ENCODE results near the gene SPARCL1.

The SPARCL1 gene

GRCh38 chr4:87540146-87541058 lies 11.2 kb upstream of the SPARCL1 start:
- no peak for DNase-seq

- DNase-seq: no peak
These were observed 3.7 kb upstream of the SPARCL1 start for GRCh38 chr4:87532907-87533306.

DNA sequence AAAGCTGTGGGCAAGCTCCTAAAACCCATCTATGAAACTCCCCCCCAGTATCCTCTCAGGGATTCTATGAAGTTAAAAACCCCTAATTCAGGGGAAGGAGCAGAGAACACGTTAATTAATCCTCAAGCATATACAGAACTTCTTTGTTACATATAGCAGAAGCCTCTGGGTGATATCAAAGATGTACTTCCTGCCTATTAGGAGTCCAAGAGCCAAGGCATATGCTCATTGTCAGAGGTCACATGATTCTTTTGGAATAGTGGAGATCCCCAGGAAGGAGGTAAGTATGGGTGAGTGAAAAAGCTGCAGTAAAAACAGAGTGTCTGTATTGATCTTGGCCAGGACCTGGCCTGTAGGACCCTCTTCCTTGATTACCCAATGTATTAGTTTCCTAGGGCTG lies 2.9 kb upstream of the SPARCL1 start:
- no peak for DNase-seq

DNA sequence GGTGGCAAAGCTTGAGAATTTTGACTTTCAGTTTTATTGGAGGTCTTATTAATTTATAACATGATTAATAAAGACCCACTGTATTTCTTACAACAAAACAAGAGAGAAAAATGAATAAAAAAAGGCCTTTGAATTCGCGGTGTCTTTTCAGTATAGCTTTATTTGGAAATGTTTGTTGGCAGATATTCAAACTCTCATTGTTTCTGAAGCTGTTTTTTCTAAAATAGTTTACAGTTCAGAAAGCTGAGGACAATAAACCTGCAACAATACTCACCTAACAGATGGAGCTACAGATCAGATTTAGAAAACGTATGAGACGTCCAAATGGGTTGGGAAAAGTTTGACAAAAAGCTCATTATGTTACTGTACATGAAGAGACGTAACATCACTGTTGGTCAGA lies 2.4 kb upstream of the SPARCL1 start:
- DNase-seq: no peak

- no peak for DNase-seq
These were observed 1.7 kb upstream of the SPARCL1 start for GRCh38 chr4:87530868-87531267.

DNA sequence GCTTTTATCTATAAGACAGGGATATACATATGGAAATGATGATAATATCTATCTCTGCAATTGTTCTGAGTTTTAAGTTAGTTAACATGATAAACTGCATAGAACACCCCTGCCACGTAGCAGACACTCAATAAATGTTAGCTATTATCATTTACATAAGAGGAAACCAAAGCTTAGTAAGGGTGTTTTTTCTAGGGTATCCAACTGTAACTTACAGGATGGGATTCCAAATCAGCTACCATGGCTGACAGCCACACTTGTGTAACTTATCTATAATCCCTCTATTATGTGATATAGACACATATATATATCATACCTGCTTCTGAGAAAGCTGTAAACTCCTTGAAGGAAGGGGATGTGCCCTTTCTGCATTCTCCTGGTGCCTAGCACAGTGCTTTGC lies 1.1 kb upstream of the SPARCL1 start:
- no peak for DNase-seq

DNA sequence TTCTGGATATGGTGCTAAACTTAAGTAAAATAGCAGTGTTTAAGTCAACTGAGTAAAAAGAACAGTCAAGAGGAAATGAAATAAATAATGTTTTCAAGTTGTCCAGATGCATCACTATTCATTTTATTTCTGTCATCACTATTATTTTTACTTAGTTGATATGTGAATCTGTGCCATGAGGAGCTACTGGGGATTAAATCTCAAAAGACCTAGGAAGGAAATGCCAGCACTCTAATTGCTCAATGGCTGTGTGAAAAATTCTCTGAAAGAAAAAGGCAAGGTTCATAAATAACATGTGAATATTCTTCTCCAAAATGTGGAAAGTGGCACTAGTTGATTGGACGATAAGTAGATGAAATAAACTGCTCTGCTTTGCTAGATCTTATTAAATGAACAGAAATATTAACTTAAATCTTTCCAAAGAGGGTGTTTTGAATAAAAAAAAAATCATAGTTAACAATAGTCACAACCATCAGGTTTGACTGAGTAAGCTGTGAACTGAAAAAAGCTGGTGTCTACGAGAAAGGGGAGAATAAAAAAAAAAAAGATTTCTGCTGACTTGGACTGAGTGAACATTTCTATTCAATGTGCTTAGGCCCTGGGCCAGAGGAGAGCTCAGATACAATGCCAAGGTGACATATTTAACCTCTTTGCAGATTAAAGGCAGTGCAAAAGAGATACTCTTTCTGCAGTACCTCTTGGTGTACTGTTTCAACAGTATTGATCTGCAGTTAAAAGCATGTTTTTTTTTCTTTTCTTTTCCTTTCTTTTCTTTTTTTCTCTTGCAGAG lies 1.6 kb downstream of the SPARCL1 start:
- no peak for DNase-seq

DNA sequence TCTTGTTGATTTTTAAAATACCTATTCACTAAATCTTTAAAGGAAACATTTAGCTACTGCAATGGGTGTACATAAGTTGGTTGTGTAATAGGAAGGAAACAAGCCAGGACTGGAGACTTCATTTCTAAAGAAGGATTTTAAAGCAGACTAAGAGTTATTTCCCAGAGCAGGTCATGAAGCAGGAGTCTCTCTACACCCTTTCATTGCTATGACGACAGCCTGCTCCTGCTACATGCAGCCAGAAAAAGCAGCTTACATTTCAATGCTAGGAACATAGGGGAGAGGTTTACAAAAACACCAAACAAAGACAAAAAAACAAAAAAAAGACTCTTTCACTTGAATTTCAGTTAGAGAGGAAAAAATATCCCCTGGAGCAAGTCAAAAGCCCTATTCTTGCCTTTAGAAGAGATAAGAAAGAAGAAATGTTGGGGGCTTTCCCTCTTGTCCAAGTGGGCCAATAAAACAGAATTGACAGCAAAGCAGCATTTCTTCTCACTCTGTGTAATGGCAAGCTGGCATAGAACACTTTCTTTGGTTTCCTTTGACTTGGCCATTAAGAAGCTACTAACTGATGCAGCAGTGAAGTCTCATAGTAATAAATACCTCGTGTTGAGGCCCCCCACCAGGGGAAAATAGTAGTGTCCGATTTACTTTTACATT lies 3.4 kb downstream of the SPARCL1 start:
- no peak for DNase-seq

GRCh38 chr4:87524456-87524855 lies 4.7 kb downstream of the SPARCL1 start:
- no peak for DNase-seq

DNA sequence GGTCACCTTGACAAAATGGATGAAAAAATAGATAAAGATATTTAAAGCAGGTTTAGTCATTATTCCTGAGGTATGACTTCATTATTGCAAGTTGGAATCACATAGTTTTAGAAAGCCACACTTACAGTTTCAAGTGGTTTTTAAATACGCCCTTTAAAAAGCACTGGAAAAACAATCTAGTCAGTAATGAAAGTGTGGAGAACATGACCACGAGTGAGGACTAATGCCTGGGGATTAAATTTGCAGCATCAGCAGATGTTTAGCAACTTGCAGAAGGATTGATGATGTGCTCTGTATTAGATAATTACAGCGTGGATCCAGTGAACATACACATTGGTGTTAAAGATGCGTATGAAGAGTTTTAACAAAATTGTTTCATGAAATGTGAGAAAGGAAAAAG lies 5.9 kb downstream of the SPARCL1 start:
- DNase-seq: no peak

GRCh38 chr4:87521757-87522374 lies 7.3 kb downstream of the SPARCL1 start:
- no peak for DNase-seq

GRCh38 chr4:87521319-87521718 lies 7.9 kb downstream of the SPARCL1 start:
- no peak for DNase-seq

- no peak for DNase-seq
These were observed 11.6 kb downstream of the SPARCL1 start for GRCh38 chr4:87517621-87518020.

DNA sequence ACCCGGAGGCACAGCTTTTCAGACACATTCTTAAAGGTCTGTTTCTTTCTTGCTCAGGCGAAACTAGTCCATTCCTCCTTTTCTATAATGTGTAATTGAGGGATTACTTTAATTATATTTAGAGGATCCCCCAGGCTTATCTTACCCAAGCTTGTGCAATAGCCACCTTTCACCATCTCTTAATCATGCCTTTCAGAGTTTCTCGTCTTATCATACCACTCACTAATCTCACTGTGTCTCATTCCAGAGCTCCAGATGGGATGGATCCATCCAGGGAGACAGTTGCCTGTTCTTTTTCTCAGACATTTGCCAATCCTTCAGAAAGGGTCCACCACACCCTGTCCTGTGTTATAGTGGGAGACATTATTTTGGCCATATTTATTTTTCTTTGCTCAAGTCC lies 12.5 kb downstream of the SPARCL1 start:
- no peak for DNase-seq

DNA sequence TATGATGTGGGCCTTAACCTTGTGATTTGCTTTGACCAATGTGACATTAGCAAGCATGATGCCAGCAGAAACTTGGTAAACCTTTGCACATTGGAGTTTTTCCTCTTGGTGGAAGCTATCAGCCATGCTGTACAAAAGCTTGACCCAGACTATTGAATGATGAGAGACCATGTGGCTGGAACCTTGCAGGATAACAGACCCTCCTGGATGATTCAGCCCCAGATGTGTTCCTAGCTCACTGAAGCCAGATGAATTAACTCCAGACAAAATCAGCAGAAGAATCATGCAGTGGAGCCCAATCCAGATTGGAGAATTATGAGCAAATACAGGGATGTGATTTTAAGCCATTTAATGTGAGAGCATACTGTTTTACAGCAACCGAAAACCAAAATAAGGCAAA lies 16.8 kb downstream of the SPARCL1 start:
- DNase-seq: no peak

- DNase-seq: no peak
These were observed 17.7 kb downstream of the SPARCL1 start for GRCh38 chr4:87511500-87511899.

DNA sequence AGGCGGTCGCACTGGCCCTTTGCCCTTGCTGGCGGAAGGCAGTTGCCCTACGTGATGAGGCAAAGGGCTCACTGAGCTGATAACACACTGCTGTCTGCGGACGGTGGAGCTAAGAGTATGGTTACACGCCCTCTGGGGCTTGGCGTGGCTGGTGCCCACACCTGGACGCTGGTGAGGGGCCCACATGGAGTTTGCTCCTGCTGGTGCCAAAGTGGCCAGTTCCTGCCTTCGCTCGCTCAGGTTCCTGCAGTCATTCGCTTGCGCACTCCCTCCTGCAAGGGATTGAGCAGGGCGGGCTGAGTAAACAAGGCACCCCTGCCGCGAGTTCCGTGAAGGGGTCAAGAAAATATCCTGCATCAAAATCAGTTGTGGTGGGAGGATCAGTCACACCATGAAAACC lies 18.4 kb downstream of the SPARCL1 start:
- DNase-seq: no peak

DNA sequence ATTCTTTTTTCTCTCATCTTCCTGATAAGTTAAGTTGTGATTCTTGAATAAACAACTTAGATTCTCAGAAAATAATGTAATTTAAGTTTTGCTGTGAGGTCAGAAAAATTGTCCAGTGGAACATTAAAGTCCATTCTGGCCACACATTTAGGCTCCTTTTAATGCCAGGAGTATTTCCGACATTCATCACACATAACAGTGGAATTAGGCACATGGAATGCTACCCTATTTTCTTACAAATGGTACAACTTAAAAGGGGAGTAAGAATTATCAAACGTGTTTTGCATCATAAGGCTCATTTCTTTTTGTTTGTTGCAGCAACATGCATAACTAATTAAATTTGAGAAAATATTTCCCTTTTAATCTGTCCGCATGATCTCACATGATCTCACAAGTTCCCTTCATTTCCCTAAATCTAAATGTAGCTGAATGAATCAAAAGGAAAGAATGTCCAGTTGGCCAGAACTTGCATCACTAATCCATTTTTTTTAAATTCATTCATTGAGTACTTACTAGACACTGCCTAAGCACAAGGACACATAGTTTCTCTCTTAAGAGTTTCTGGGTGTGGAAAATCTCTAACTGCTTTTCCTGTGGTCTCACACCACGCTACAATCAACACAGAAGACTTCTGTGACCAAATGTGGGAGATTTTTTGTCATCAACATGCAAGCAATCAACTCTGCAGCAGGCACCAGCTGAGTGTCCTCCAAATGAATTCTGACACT lies 22.0 kb downstream of the SPARCL1 start:
- no peak for DNase-seq

DNA sequence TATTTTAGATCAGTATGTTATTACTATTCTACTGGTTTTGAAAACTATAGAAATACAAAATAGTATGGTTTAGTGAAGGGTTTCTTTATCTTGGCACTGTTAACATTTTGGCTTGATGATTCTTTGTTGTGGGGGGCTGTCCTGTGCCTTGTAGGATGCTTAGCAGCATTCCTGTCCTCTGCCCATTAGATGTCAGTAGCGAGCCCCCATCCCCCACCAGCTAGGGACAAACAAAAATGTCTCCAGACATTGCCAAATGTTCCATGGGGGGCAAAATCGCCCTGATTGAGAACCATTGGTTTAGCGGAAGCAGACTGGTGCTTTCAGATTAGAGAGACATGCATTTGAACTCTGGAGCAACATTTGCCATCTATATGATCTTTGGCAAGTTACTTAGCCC lies 23.3 kb downstream of the SPARCL1 start:
- no peak for DNase-seq

- DNase-seq: no peak
These were observed 26.5 kb downstream of the SPARCL1 start for GRCh38 chr4:87502580-87503238.

DNA sequence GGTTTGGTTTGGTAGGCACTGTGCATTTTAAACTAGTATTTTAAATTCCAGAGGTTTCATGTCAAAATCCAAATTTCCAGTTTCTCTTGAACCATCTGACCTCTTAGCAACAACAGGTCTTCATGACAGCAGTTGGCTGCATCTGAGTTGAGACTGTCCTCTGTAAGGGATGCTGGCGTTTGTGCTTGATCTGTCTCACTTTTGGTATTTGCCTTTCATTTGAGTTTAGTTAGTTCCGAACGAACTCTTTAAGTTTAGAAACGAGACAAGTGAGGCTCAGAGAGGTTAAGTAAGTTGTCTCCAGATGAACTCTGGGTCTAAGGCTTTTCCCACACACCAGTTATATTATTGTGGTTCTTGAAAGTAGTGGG lies 29.1 kb downstream of the SPARCL1 start:
- DNase-seq: no peak

All from activated CD8-positive, alpha-beta memory T cell treated with anti-CD3 and anti-CD28 coated beads, Interleukin-2, amount 50 U/mL, for 48 hours (primary cell).